Measurements from ENCODE around the gene TNRC6C.
A peak's percentile ranks its signal among the peaks of the same experiment; 100 is the strongest.
"Not testable (repeated sequence)": the region's sequence is repeated elsewhere in the genome, so short reads cannot be mapped to it uniquely, and the experiment has no call there.

The TNRC6C gene

GRCh38 chr17:78137392-78138203, 179.1 kb downstream of the TNRC6C start:
- DNase-seq (ENCODE audit: low read depth): no peak

- no peak for DNase-seq (ENCODE audit: low read depth)
Measured at GRCh38 chr17:78138204-78139060, 179.9 kb downstream of the TNRC6C start.

GRCh38 chr17:78139861-78140168, 181.3 kb downstream of the TNRC6C start:
- DNase-seq (ENCODE audit: low read depth): not testable (repeated sequence)

- peak; percentile 92 for DNase-seq (ENCODE audit: low read depth)
Measured at GRCh38 chr17:78140169-78141051, 181.9 kb downstream of the TNRC6C start.

GRCh38 chr17:78141437-78142118, 183.1 kb downstream of the TNRC6C start:
- DNase-seq (ENCODE audit: low read depth): no peak

- no peak for DNase-seq (ENCODE audit: low read depth)
Measured at GRCh38 chr17:78142119-78142861, 183.8 kb downstream of the TNRC6C start.

GRCh38 chr17:78143214-78144146, 185.0 kb downstream of the TNRC6C start:
- DNase-seq (ENCODE audit: low read depth): no peak

GRCh38 chr17:78144147-78144719, 185.7 kb downstream of the TNRC6C start:
- DNase-seq (ENCODE audit: low read depth): no peak

- DNase-seq (ENCODE audit: low read depth): no peak
Measured at GRCh38 chr17:78144736-78145641, 186.5 kb downstream of the TNRC6C start.

GRCh38 chr17:78146471-78146869, 188.0 kb downstream of the TNRC6C start:
- DNase-seq (ENCODE audit: low read depth): no peak

- DNase-seq (ENCODE audit: low read depth): no peak
Measured at GRCh38 chr17:78146881-78147280, 188.4 kb downstream of the TNRC6C start.

GRCh38 chr17:78147315-78147998, 189.0 kb downstream of the TNRC6C start:
- DNase-seq (ENCODE audit: low read depth): no peak

GRCh38 chr17:78148286-78149016, 189.9 kb downstream of the TNRC6C start:
- no peak for DNase-seq (ENCODE audit: low read depth)

GRCh38 chr17:78151514-78152008, 193.1 kb downstream of the TNRC6C start:
- DNase-seq (ENCODE audit: low read depth): no peak

GRCh38 chr17:78154903-78155811, 196.7 kb downstream of the TNRC6C start:
- no peak for DNase-seq (ENCODE audit: low read depth)
